Dermis blood vessel endothelial cell (primary cell): Measurements from ENCODE around the gene LRRC14B. TPM values are rescaled to one million over a fixed set of nuclear protein-coding genes. Genes with fewer than 3 reads are reported as not detected.
A peak's percentile ranks its signal among the peaks of the same experiment; 100 is the strongest.

Experiments
- DNase-seq: peaks from one replicate; pipeline ENCODE4 v3.0.0; 2010
- total RNA-seq: library from RNA; depleted of rRNA; stranded (reverse); fragments of >200 nt; gene quantifications from 2 replicates; pipeline ENCODE4 v1.2.3, GENCODE V29; 2014

Gene LRRC14B
- total RNA-seq, 1 donor from 2014 or later: not detected

DNA sequence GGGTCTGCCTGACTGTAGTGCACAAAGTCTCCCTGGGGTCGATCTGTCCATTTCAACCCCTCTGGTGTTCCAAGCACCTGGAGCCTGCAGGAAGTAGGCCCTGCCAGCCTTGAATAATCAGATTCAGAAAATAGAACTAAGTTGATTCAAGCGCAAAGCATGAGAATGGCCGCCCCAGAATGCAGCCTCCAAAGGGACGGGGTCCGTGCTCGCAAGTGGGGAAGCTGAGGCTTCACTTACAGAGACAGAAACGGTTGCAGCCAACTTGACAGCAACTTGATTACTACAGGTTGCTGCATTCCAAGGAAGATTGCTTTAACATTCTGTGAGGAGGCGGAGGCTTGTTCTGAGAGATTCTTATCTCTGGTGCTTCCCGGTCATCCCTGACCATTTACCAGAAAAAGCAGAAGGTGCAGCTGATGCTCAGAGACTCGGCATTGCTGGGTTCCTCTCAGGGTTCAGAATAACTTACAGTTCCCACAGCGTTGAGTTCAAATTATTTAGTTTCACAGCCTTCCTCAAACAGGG is 14.9 kb upstream of the LRRC14B start:
- no peak for DNase-seq

DNA sequence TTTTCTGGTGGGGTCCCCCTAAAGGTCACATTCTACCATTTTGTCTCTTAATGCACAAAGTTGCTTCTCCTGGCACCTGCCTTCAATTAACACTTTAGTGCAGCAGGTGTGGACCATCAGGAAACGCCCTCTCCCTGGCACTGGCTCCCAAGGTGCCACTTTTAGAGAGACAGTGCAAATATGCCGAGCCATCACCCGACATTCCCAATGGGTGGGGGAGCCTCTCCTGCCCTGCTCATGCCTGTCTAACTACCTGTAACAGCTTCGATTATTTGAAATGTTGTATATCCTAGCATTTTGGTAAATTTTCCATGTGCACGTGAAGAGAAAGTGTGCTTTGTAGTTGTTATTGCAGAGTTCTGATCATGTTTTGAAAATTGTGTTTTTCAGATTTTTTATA is 13.2 kb upstream of the LRRC14B start:
- DNase-seq: no peak

DNA sequence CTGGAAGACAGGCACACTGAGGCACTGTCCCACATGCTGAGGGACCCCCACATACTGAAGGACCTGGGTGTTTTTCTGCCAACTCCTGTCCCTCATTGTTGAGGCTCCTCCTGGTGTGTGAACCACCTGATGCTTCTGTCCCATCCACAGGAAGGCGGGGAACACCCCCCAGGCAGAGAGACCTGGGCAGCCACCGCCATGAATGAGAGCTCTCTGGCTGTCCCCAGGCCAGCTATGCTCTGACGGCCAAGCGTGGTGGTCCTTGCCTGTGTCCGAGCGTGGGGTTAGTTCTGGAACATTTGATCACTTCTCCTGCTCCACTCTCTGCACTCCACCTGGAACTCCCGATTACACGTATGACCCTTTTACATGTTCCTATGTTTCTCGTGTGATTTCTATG is 11.9 kb upstream of the LRRC14B start:
- DNase-seq: no peak

DNA sequence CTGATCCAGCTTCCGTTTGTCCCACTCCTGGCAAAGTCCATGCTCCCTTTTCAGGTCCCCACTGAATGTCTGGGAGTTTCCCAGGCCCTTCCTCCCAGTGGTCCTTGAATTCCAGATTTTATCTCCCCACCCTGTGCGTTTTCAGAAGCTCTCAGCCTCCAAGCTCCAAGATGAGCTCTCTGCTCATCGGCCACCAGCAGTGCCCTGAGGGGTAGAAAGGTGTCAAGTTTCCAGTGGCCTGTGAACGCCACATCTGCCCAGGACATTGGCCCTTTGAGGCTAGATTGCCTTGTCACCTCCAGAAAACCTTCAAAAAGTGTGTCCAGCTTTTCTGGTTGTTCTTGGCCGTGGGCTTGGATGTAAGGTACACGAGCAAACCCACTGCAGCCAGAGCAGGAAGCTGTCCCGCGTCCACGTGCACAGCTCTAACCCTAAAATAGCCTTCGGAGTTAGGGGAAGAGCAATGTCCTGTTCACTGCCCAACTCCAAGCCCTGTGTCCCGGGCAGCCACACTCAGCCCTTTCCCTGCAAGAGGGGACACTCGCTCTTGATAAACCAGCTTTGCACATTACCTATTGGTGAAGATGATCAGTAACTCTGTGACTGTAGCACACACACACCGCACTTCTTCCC is 10.9 kb upstream of the LRRC14B start:
- DNase-seq: no peak

DNA sequence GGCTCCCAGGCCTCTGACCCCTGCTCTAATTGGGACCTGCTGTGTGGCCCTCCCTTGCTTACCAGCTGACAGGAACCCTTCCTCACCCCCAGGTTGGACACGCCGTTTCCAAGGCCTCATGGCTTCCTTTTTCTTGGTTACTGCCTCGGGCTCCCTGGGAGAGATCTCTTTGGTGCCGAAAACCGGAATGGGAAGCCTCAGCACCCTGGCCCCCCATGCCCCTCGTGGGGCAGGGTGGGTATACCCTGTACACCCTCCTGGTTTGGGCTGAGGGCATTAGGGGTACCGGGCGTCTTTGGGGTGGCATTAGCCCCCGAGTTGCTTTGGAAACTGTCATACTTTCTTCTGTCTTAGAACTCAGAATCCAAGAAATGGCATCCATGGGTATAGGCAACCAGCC is 10.1 kb upstream of the LRRC14B start:
- no peak for DNase-seq

DNA sequence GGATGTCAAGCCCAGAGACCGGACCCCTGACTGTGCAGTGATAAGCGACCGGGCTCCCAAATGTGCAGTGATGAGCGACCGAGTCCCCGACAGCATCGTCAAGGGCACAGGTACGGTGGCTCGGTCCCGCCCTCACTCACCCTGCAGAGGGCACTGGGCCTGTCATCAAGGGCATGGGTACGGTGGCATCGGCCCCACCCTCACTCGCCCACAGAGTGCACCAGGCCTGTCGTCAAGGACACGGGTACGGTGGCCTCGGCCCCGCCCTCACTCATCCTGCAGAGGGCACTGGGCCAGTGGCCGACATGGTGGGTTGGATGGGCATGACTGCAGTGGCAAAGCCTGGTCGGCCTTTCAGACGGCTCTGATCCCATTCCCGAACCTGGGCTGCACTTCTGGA is 9.7 kb upstream of the LRRC14B start:
- DNase-seq: no peak

DNA sequence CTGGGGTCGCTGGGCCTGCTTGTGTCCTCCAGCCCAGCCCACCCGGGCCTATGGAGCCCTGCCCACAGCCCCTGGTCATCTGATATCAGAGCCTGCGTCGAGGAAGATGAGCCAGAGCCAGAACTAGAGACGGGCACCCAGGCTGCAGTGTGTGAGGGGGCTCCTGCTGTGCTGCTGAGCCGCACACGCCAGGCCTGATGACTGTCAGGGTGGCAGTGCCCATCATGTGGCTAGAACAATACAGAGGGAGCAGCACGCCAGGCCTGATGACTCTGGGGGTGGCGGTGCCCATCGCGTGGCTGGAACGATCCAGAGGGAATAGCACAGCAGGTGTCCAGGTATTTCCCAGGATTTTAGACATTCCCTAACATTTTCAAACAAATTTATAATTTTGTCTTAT is 9.2 kb upstream of the LRRC14B start:
- no peak for DNase-seq

DNA sequence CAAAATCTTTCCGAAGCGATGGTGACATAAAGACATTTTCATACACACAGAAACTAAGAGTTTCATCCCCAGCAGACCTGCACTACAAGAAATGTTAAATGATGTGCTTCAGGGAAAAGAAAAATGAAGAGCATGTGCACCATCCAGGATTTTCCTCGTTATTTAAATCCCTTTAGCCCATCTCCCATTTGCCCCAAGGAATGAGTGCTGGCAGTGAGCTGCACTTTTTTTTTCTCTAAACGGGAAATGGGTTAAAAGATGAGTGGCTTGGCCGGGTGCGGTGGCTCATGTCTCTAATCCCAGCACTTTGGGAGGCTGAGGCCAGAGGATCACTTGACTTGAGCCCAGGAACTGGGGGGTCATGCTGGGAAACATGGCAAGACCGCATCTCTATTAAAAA is 6.8 kb upstream of the LRRC14B start:
- no peak for DNase-seq

DNA sequence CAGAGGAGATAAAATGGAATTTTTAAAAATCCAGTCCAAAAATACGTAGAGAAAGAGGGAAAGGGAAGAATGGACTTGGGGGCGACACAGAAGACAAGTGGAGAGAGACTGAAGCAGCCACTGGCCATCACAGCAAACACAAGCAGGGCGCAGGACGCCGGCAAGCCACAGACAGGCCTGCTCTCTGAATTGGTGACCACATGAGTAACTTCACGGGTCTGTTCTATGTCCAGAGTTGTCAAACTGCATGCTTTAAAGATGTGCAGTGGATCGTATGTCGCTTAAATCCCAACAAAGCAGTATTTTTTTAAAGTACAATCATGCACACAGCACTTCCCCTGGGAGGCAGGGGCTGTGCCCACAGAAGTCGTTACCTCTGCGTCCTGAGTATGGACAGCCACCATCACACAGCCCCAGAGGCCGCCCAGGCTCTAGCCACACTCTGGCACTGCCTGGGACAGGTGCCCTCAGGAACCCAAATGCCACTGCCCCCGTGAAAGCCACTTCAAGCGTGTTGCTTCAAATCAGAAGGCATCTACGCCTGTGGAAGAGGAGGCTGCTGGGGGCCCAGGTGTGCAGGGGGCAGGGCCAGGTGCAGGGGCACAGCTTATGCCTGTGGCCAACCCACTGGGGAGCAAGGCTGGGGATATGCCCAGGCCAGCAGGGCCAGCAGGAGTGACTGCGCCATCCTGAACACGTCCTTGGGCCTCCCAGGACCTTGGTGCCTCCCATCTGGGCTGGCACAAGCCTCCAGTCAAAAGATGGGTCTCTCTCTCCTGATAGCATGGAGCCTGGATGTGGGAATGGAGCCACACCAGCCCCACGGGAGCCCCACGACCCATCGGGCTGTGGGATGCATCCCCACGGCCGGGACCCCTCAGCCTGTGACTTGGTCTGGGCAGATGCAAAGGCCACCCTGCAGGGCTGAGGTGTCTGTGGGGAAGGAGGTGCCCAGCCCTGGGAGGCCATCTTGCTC is 5.9 kb upstream of the LRRC14B start:
- DNase-seq: no peak

DNA sequence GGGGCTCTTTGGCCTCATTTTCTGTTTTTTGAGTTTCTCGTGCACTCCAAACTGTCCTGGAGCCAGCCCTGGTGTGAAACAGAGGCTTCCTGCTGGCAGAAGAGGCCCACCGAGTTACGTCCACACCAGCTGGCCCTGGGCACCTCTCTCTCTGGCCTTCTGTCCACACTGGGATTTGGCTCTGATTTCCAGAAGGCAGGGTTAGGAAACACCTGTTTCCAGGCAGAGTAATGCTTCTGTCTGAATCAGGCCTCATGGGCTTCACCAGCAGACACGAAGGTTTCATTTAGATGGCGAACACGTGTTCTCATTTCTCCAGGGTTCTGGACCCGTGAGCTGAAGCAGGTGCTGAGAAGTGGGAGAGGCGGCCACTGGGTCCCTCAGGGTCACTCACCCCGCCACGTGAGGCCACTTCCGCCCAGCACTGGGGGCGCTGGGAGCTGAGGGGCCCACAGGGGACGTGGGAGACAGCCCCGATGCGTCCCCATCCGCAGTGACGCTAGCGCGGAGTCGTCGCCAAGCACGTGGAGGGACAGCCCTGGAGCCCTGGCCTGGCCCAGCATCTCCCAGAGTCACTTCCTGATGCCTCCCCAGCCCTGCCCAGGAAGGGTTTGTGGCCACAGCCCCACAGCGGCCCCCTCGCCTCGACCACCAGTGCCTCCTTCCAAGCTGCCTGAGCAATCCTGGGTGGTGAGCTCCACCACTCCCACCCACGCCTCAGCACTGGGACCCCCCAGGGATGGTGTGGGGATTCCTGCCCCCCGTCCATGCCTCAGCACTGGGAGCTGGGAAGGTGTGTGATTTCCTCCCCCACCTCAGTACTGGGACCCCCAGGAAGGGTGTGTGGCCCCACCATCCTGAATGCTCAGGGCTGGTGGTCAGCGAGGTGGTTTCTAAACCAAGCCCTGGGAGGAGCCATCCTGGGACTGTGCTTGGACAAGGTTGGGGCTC is 4.9 kb upstream of the LRRC14B start:
- peak; percentile 91 for DNase-seq

DNA sequence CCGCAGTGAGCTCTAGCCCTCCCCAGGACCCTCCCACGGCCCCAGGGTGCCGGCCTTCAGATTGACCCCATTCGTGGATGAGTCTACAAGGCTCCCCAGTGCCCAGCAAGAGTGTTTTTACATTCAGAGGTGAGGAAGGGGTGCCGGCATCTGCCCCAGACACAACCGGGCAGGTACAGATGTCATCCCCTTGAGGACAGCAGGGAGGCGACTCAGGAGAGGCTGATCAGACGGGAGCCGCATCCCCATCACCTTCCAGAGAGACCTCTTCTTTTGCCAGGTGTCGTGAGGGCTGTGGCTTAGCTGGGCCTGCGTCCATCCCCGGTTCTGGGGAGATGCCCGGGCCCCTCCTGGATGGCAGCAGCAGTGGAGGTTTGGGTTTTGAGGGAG is 4.3 kb upstream of the LRRC14B start:
- no peak for DNase-seq

DNA sequence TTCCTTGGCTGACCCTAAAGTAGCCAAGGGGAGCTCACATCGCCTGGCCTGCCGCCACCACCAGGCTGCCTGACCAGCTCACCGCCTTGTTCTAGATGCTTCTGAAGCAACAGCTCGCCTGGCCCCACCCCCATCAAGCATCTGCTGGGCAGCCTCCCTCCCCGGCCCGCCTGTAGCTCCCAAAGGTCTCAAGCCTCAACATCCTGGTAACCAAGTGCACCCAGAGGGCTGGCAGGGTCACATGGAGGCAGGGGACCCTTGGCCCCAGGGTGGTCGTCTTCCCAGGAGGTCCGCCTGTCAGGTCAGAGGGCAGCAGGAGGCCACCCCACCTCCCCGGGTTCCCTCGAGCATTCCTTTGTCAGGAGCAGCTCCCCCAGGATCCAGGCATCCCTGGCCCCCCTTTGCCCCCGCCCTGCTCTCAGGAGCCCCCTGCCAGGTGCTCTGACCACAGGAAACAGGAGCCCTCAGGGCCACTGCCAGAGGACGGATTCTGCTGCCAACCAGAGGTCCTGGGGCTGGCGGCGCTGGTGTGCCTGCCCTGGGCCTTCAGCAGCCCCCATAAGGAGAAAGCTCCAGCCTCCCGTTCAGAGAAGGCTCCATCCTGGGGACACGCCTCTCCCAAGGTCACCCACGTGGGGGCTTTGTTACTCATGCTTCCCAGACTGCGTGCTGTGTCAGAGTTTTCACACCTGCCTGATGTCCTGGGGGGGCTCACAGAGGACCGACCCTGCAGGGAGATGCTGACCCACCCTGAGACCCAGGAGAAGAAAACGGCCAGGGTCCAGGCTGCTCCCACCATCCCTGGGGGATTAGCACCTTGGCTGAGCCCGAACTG is 3.5 kb upstream of the LRRC14B start:
- DNase-seq: no peak

DNA sequence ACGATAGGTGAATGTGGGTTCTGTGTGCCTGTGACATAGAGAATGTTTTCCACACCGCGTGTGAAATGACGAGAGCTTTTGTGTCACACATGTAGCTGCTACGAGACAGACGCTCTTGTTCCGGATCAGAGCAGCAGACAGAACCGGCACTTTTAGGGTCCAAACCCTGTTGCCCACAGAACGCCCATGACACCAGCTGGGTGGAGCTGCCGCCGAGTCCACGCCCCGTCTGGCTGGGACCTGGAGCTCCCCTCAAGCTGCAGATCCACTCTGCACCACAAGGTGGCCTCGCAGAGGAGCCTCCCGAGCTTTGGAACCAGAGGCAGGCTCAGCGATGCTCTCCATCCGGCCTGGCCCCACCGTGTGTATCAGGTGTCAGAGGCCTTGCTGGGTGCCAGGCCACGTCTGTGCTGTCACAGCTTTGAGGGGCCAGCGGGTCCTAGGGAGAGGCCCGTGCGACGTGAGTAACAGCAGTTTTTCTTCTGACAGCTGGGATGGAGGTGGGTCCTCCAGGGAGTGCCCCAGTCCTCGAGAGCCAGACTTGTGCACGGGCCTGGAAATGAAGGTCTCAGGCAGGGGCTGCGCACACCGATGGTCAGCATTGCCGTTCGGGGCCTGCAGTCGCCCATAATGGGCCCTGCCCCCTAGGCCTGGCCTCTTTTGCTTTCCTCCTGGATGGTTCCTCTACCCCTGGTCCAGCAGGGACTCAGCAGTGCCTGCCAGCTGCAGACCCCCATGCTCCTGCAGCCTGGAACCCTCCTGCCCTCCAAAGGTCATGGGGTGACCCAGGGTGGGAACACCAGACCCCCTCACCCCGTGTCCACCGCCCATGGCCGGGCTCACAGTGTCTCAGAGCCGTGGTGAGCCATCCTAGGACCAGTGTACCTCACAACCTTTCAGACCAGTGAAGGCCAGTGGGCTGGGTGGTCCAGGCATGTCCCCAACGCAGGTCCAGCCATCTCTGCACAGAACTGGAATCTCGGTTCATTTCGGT is 2.5 kb upstream of the LRRC14B start:
- peak; percentile 90 for DNase-seq

DNA sequence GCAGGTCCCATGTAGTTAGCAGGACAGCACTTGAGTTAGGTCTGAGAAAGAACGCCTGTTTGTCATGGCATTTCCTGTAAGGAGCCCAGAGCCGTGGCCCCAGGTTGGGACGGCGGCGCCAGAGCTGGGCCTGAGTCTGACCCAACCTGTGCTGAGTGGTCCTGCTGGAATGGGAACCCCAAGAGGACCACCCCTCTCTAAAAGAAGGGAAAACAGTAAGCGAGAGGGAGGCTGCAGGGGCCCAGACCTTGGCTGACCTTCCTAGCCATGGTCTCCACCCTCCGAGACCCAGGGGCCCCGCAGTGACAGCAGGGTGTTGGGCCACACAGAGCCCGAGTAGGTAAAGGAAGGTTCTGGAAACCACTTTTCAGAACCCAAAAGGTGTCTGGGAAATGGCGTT is 1.8 kb upstream of the LRRC14B start:
- DNase-seq: no peak

DNA sequence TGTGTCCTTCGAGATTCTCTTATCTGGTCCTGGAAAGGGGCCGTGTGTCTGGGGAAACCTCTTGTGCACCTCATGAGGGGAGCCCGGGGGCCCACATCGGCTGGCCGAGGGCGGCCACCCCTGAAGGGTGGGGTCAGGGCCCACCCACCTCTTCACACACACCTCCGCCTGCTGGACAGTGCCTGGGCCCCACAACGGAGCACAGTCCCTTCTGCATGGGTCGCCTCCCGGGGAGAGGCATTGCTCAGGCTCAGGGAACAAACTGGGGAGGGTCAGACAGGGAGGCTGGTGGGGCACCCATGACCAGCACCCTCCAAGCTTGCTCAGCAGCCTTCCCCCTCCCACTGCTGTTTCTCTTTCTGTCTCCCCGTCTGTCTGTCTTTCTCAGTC is 1.3 kb upstream of the LRRC14B start:
- no peak for DNase-seq

DNA sequence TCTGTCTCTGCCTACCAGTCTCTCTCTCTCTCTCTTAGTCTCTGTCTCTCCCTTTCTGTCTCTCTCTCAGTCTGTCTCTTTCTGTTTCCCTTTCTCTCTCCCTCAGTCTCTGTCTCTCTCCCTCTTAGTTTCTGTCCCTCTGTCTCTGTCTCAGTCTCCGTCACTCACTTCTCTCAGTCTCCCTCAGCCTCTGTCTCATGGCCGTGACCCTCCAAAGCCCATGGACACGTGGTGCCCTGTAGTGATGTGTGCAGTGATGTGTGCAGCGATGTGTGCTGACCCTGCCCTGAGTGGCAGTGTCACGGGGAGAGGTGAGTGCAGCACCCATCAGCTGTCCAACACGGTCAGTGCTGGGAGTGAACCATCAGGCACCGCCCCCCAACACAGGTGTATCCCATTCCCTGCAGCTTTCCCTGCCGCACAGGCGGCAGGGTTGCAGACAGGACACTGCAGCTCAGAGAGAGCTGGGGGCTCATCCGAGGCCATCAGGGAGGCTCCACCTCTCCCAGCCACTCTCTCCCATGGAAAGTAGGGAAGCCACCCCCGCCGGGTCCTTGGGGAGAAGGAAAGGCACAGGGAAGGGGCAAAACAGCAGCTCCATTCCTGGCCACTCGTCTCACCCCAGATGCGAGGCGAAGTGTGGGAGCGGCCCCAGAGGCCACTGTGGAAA is 794 bp upstream of the LRRC14B start:
- no peak for DNase-seq

DNA sequence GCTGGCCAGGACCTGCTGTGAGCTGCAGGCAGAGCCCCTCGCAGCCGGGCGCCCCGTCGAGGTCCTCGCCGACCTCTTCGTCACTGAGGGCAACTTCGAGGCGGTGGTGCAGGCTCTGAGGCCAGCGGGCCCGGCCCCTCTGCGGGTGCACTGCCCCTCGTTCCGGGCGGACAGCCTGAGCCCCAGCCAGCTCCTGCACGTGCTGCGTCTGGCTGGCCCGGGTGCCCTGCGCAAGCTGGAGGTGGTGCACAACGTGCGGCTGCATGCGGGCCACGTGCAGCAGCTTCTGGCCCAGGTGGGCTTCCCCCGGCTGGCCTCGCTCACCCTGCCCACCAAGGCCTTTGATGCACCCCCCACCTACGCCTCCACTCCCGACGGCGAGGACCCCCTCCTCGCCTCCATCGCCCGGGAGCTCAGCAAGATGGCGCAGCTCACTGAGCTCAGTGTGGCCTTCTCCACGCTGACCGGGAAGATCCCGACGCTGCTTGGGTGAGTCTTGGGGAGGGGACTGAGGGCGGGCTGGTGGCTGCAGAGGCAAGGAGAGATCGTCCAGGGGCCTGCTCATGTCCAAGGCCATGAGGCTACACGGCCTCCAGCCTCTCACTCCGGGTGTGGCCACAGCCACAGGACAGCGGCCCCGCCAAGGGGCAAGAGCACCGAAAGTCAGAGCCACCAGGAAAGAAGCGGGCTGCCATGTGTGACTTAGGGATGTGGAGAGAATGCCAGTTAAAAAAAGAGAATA is 825 bp downstream of the LRRC14B start:
- DNase-seq: no peak

DNA sequence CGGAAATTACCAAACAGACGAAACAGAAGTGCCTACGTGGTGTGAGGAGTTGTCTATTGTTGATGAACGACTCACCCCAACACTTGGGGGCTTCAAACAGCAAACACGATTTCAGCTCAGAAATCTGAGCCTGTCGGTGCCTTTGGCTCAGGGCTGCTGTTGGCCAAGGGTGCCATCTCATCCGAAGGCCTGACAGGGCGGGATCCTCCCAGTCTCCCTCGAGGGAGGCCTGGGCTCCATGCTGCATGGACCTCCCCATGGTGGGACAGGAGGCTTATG is 1.3 kb downstream of the LRRC14B start:
- DNase-seq: no peak
